Thyroid gland (tissue), 4 donors: ENCODE data around the gene ADH4. TPM values are rescaled to one million over a fixed set of nuclear protein-coding genes. Genes with fewer than 3 reads are reported as not detected.

Experiments
- DNase-seq, 2 donors: peaks; one replicate each; pipeline ENCODE4 v3.0.0-alpha.2; 2019
- H3K27ac ChIP-seq, 3 donors: fragments of 200-600 bp; sonication (generic); 1 replicate in 2 of 3; 2 replicates in 1 of 3; pipeline ENCODE4 v1.5.1; 2016 to 2019; ENCODE audit warnings: mild to moderate bottlenecking in 1 of 3, moderate library complexity in 1 of 3
- H3K27me3 ChIP-seq: fragments of 200-600 bp; sonication (generic); one replicate; pipeline ENCODE4 v1.5.1; 2019
- H3K36me3 ChIP-seq, 2 donors: fragments of 200-600 bp; sonication (generic); one replicate each; pipeline ENCODE4 v1.5.1; 2016 to 2019
- H3K4me1 ChIP-seq, 2 donors: fragments of 200-600 bp; sonication (generic); one replicate each; pipeline ENCODE4 v1.5.1; 2017 to 2019
- H3K4me3 ChIP-seq, 3 donors: fragments of 200-600 bp; sonication (generic); replicated peaks in 1 of 3; 1 replicate in 2 of 3; 2 replicates in 1 of 3; pipeline ENCODE4 v1.5.1; 2016; ENCODE audit warnings: mild to moderate bottlenecking in 1 of 3
- H3K9me3 ChIP-seq: fragments of 200-600 bp; sonication (generic); one replicate; pipeline ENCODE4 v1.5.1; 2017
- POLR2A ChIP-seq, 2 donors: fragments of 450-650 bp; IDR thresholded peaks; one replicate each; pipeline ENCODE4 v1.6.1; 2017; ENCODE audit warnings: antibody characterized with exemption in 2 of 2, mild to moderate bottlenecking in 2 of 2, moderate library complexity in 1 of 2
- WGBS, 2 donors: methylation state at CpG; one replicate each; pipeline ENCODE4 v1.1.5; 2017; 5-methylcytosine and 5-hydroxymethylcytosine counted together
- intact Hi-C: fragments of 100-400 bp; cut with DNase I; formaldehyde crosslinking; loops from one replicate; pipeline ENCODE4 v1.15.1; 2023
- total RNA-seq, 4 donors: library from RNA; depleted of rRNA; stranded (reverse); fragments of >200 nt; gene quantifications; one replicate each; pipeline ENCODE4 v1.2.3, GENCODE V29; 2016
- TF ChIP-seq, protein P1 (sequence below), 6 experiments: fragments of 200-600 bp in 3 of 6; fragments of 450-650 bp in 3 of 6; sonication (generic) in 3 of 6; IDR thresholded peaks; one replicate each; pipeline ENCODE4 v1.5.1; 2016 to 2019; ENCODE audit warnings: antibody characterized with exemption in 6 of 6, mild to moderate bottlenecking in 2 of 6, inconsistent platforms in 1 of 6, moderate library complexity in 1 of 6

ADH4 gene
- total RNA-seq, 4 donors from 2014 or later: 1.4 to 10.9 (median 1.9) TPM

- 25 to 28% methylated on average over 2 of the region's 2 CpGs for WGBS, 2 donors
- H3K27me3 ChIP-seq: no peaks in the 10 kb centered on the region
- H3K4me1 ChIP-seq: peaks cover 13 to 25% of the 10 kb centered on the region in 2 donors
- DNase-seq: no peak
- no peak overlapping the region for H3K4me3 ChIP-seq
- peak overlapping the region in 1 of 3 donors; percentile 97 for H3K27ac ChIP-seq
- no peaks in the 10 kb centered on the region for H3K36me3 ChIP-seq
- intact Hi-C loops: no loop called here
- TF ChIP-seq, protein P1, sequence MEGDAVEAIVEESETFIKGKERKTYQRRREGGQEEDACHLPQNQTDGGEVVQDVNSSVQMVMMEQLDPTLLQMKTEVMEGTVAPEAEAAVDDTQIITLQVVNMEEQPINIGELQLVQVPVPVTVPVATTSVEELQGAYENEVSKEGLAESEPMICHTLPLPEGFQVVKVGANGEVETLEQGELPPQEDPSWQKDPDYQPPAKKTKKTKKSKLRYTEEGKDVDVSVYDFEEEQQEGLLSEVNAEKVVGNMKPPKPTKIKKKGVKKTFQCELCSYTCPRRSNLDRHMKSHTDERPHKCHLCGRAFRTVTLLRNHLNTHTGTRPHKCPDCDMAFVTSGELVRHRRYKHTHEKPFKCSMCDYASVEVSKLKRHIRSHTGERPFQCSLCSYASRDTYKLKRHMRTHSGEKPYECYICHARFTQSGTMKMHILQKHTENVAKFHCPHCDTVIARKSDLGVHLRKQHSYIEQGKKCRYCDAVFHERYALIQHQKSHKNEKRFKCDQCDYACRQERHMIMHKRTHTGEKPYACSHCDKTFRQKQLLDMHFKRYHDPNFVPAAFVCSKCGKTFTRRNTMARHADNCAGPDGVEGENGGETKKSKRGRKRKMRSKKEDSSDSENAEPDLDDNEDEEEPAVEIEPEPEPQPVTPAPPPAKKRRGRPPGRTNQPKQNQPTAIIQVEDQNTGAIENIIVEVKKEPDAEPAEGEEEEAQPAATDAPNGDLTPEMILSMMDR (IDR thresholded peaks at IDR 0.05): no peak
- no peak for TF ChIP-seq POLR2A (IDR thresholded peaks at IDR 0.05)
- H3K9me3 ChIP-seq: no peaks in the 10 kb centered on the region
Observed at GRCh38 chr4:99091216-99091575, 52.9 kb downstream of the ADH4 start.

GRCh38 chr4:99090481-99091215 lies 53.4 kb downstream of the ADH4 start:
- Histone ChIP-seq H3K36me3 (no peaks in the 10 kb centered on the region), H3K27ac (peak overlapping the region in 1 of 3 donors; percentile 97), H3K9me3 (no peaks in the 10 kb centered on the region), H3K4me3 (no peak overlapping the region), H3K4me1 (peaks cover 13 to 25% of the 10 kb centered on the region in 2 donors), H3K27me3 (no peaks in the 10 kb centered on the region)
- DNase-seq: no peak
- 43 to 54% methylated on average over 2 of the region's 2 CpGs for WGBS, 2 donors
- TF ChIP-seq POLR2A (IDR thresholded peaks at IDR 0.05): no peak
- TF ChIP-seq, protein P1 (IDR thresholded peaks at IDR 0.05): no peak
- intact Hi-C loops: no loop called here

DNA sequence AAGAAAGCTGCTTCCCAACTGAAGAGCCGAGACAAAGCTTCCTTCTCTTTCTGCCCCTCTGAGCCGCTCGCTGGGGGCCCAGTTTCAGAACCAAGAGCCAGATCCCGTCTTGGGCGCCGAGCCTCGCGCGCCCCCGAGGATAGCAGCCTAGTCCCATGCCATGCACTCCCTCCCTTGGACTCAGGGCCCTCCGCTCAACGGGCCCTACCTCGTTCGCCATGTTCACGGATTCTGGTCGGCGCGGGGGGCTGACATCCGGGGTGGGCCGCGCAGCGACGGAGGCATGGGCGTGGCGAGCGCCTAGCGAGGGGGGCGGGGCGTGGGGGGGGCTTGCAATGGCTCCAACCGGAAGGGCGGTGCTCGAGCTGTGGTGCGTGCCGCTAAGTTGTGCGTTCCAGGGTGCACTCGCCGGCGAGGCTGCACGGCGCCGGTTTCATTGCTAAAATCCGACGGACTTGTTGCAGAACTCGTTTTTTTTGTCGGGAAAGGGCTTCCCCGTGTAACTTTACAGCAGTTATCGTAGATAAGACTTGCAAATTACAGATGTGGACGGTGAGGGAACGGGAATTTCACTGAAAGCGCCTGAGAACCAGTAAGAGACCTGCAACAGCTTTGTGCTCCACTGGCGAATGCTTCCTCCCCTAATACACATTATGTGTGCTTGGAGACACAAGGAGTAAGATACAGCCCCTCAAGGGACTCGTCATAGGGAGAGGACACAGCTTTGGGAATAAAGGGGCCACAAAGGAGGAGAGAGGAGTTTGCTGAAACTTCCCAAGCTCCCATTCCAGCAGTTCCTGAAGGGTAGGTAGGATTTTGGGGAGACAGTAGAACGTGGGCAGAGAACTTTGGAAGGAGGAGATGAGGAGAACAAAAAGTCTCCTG lies 55.4 kb downstream of the ADH4 start, which contains the start of gene ADH5:
ADH5 (minus strand) TSS at position 308 of the 885 bp plus-strand sequence; CDS start at position 220, 88 bp downstream.
- peaks cover 13 to 25% of the 10 kb centered on the region in 2 donors for H3K4me1 ChIP-seq
- intact Hi-C loops: no loop called here
- WGBS, 2 donors: 0 to 1% methylated on average over 26 of the region's 53 CpGs

DNA sequence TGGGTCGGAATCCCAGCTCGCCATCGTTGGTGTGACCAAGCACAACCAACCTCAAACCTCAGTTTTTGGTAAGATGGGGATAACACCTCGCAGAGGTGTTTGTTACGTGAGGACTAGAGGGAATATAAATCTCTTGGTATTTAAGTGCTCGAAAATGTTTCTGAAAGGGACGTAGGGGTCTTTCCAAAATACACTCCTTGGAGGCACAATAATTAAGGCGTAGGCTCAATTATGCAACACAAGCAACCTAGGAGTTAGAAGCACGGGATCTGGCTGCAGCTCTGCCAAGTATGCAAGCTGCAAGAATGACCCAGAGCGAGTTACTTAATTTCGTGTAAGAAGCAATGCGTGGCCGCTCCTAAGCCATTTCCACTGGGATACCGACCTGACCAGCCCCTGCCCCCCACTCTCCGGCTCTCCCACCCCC lies 56.1 kb downstream of the ADH4 start:
- peaks cover 13 to 25% of the 10 kb centered on the region in 2 donors for H3K4me1 ChIP-seq
- no peaks in the 10 kb centered on the region for H3K9me3 ChIP-seq
- 4 to 5% methylated on average over 15 of the region's 15 CpGs for WGBS, 2 donors
- peaks cover 12 to 18% of the 10 kb centered on the region in 2 donors for H3K36me3 ChIP-seq
- peak; percentile 81 to 82 for DNase-seq
- intact Hi-C loops: no loop called here
- no peaks in the 10 kb centered on the region for H3K27me3 ChIP-seq
- TF ChIP-seq POLR2A (IDR thresholded peaks at IDR 0.05): no peak
- TF ChIP-seq, protein P1 (IDR thresholded peaks at IDR 0.05): no peak
- peak overlapping the region; percentile 78 to 99 (median 97) for H3K27ac ChIP-seq
- H3K4me3 ChIP-seq: peak overlapping the region; percentile 72 to 93 (median 82)

More for the DNA sequence above, 55.4 kb downstream of the ADH4 start, which contains the start of gene ADH5:
- peak; percentile 87 to 91 for DNase-seq
- Histone ChIP-seq H3K27me3 (no peaks in the 10 kb centered on the region), H3K4me3 (peak within 1 kb of the TSS; percentile 72 to 93 (median 82)), H3K27ac (peak within 1 kb of the TSS; percentile 78 to 99 (median 97)), H3K9me3 (no peaks in the 10 kb centered on the region), H3K36me3 (peaks cover 10 to 15% of the 10 kb centered on the region in 2 donors)
- TF ChIP-seq, protein P1 (IDR thresholded peaks at IDR 0.05): no peak
- peak in 1 of 2 donors; percentile 89 for TF ChIP-seq POLR2A (IDR thresholded peaks at IDR 0.05)
